Measurements from ENCODE around the gene MDP1.
"Not testable (repeated sequence)": the region's sequence is repeated elsewhere in the genome, so short reads cannot be mapped to it uniquely, and the experiment has no call there.

MDP1 gene

GRCh38 chr14:24250354-24250753, 34.5 kb upstream of the MDP1 start:
- peak; percentile 33 for DNase-seq

GRCh38 chr14:24249230-24250021, 33.6 kb upstream of the MDP1 start:
- DNase-seq, result peak; percentile 23

GRCh38 chr14:24247422-24247821, 31.6 kb upstream of the MDP1 start:
- DNase-seq, result no peak

- DNase-seq, result no peak
Observed at GRCh38 chr14:24246765-24247212, 30.9 kb upstream of the MDP1 start.

GRCh38 chr14:24245350-24245749, 29.5 kb upstream of the MDP1 start:
- not testable (repeated sequence) for DNase-seq

GRCh38 chr14:24243336-24243836, 27.5 kb upstream of the MDP1 start:
- no peak for DNase-seq

GRCh38 chr14:24241829-24242443, 26.1 kb upstream of the MDP1 start:
- DNase-seq, result no peak

- no peak for DNase-seq
Observed at GRCh38 chr14:24240110-24240918, 24.4 kb upstream of the MDP1 start.

GRCh38 chr14:24238527-24239037, 22.7 kb upstream of the MDP1 start:
- no peak for DNase-seq

- no peak for DNase-seq
Observed at GRCh38 chr14:24238123-24238522, 22.3 kb upstream of the MDP1 start.

GRCh38 chr14:24237463-24237955, 21.6 kb upstream of the MDP1 start:
- DNase-seq, result no peak

- no peak for DNase-seq
Observed at GRCh38 chr14:24236689-24237462, 21.0 kb upstream of the MDP1 start.

GRCh38 chr14:24235804-24236688, 20.2 kb upstream of the MDP1 start:
- no peak for DNase-seq

GRCh38 chr14:24234095-24235005, 18.5 kb upstream of the MDP1 start:
- DNase-seq, result no peak

- DNase-seq, result no peak
Observed at GRCh38 chr14:24233538-24233866, 17.6 kb upstream of the MDP1 start.

- DNase-seq, result no peak
Observed at GRCh38 chr14:24232645-24233537, 17.0 kb upstream of the MDP1 start, which contains the start of gene GMPR2. Gene GMPR2, plus strand, starts transcription at chr14:24232929. Its CDS starts 325 bp downstream, at chr14:24233254.

GRCh38 chr14:24232121-24232644, 16.3 kb upstream of the MDP1 start, which contains the start of gene NEDD8:
Gene NEDD8, minus strand, starts transcription at chr14:24232367. Its CDS starts 100 bp downstream, at chr14:24232267.
- DNase-seq, result peak; percentile 98
